ENCODE results near the gene ZIC1. TPM values are rescaled to one million over a fixed set of nuclear protein-coding genes. Genes with fewer than 3 reads are reported as not detected.

Gene ZIC1
- total and polyA plus RNA-seq, 2 of the 4 experiments (the other 2 are of a cell fraction) = not detected

- no peak overlapping the region for H2BK120ac ChIP-seq (ENCODE audit: low read depth, low read length)
- BruUV-seq (replicated peaks) = no TSS peak
- no peaks in the 10 kb centered on the region for H3K9me1 ChIP-seq (ENCODE audit: insufficient read depth, low read length)
- H3K9ac ChIP-seq (ENCODE audit: low read depth, low read length) = no peak overlapping the region
- H3K4me1 ChIP-seq (ENCODE audit: control insufficient read depth, insufficient read depth, low read length) = no peaks in the 10 kb centered on the region
- no peak overlapping the region for H3K4me3 ChIP-seq (ENCODE audit: insufficient read depth, low read depth, low read length)
- ChIA-PET CTCF (no interaction called here), POLR2A (ENCODE audit: unreplicated experiment) (no interaction called here)
- no peak for DNase-seq
- H4K8ac ChIP-seq (ENCODE audit: low read depth in 2 of 2, low read length in 2 of 2) = no peak overlapping the region
- no peak for ATAC-seq (ENCODE audit: low read depth)
- no peaks in the 10 kb centered on the region for H3K79me1 ChIP-seq (ENCODE audit: low read depth in 1 of 2, low read length in 2 of 2)
- no peak overlapping the region for H2AK5ac ChIP-seq (ENCODE audit: low read depth, low read length)
- no peak overlapping the region for H3K18ac ChIP-seq (ENCODE audit: low read depth, low read length)
- no peak overlapping the region for H3K4ac ChIP-seq (ENCODE audit: low read depth, low read length)
- no peak overlapping the region for H3K23ac ChIP-seq (ENCODE audit: low read depth, low read length)
- TF ChIP-seq MAZ (IDR thresholded peaks at IDR 0.05; ENCODE audit: borderline replicate concordance, low read depth, low read length) = no peak
- no peak for TF ChIP-seq RFX5 (IDR thresholded peaks at IDR 0.05; ENCODE audit: low read depth, low read length)
- no peak for TF ChIP-seq MXI1 (IDR thresholded peaks at IDR 0.05; ENCODE audit: borderline replicate concordance, low read depth, low read length)
- no peak for TF ChIP-seq SMC3 (IDR thresholded peaks at IDR 0.05; ENCODE audit: low read depth, low read length)
- peaks cover 80% of the 10 kb centered on the region for H3K27me3 ChIP-seq (ENCODE audit: control insufficient read depth, insufficient read depth, low read length)
- no peak overlapping the region for H2BK20ac ChIP-seq (ENCODE audit: low read depth, low read length)
- H3K14ac ChIP-seq (replicated peaks; ENCODE audit: low read depth, low read length) = no peak overlapping the region
- H2BK15ac ChIP-seq (ENCODE audit: low read depth, low read length) = no peak overlapping the region
- no peak overlapping the region for H4K91ac ChIP-seq (ENCODE audit: insufficient read depth, low read depth, low read length)
- H4K20me1 ChIP-seq (ENCODE audit: insufficient read depth, low read length) = no peaks in the 10 kb centered on the region
- intact Hi-C loops (cut with micrococcal nuclease) = no loop called here
- dilution Hi-C loops (cut with HindIII; ENCODE audit: low sequenced_read_pairs, unreplicated experiment) = no loop called here
- peaks cover 9% of the 10 kb centered on the region for H3K9me3 ChIP-seq (ENCODE audit: control insufficient read depth, insufficient read depth, low read length)
- WGBS, 2 experiments (ENCODE audit: extremely low coverage in 2 of 2, insufficient read length in 1 of 2) = no CpG with 5 or more reads among the region's 13 CpGs
- no peak overlapping the region for H2BK5ac ChIP-seq (ENCODE audit: low read depth, low read length, poor library complexity, severe bottlenecking)
- no peak overlapping the region for H3K27ac ChIP-seq (ENCODE audit: insufficient read depth, low read length)
- H3K4me2 ChIP-seq (ENCODE audit: low read depth, low read length) = no peak overlapping the region
- in situ Hi-C loops (cut with MboI; ENCODE audit: low sequenced_read_pairs) = no loop called here
- no peak overlapping the region for H4K5ac ChIP-seq (ENCODE audit: low read depth, low read length)
- H3K56ac ChIP-seq (ENCODE audit: extremely low read depth, insufficient read depth, low read length) = no peak overlapping the region
- no peak overlapping the region for H2AK9ac ChIP-seq (replicated peaks; ENCODE audit: low read depth, low read length, poor library complexity)
- no peaks in the 10 kb centered on the region for H3K36me3 ChIP-seq (ENCODE audit: control insufficient read depth, insufficient read depth, low read length)
- H2AFZ ChIP-seq (replicated peaks; ENCODE audit: low read length, poor library complexity) = no peak overlapping the region
Measured at GRCh38 chr3:147369231-147369630, 39.9 kb upstream of the ZIC1 start.

Measured in IMR-90 (cell line).